NCI-H748 treated with DMSO at 0.1 percent for 48 hours (cell line): ENCODE data around the gene CGB5.
A peak's percentile ranks its signal among the peaks of the same experiment; 100 is the strongest.
"Not testable (repeated sequence)": the region's sequence is repeated elsewhere in the genome, so short reads cannot be mapped to it uniquely, and the experiment has no call there.

ENCODE experiments used
- DNase-seq: peaks from one replicate; lab custom pipeline; 2025; lab: John Stamatoyannopoulos, UW

Gene CGB5

DNA sequence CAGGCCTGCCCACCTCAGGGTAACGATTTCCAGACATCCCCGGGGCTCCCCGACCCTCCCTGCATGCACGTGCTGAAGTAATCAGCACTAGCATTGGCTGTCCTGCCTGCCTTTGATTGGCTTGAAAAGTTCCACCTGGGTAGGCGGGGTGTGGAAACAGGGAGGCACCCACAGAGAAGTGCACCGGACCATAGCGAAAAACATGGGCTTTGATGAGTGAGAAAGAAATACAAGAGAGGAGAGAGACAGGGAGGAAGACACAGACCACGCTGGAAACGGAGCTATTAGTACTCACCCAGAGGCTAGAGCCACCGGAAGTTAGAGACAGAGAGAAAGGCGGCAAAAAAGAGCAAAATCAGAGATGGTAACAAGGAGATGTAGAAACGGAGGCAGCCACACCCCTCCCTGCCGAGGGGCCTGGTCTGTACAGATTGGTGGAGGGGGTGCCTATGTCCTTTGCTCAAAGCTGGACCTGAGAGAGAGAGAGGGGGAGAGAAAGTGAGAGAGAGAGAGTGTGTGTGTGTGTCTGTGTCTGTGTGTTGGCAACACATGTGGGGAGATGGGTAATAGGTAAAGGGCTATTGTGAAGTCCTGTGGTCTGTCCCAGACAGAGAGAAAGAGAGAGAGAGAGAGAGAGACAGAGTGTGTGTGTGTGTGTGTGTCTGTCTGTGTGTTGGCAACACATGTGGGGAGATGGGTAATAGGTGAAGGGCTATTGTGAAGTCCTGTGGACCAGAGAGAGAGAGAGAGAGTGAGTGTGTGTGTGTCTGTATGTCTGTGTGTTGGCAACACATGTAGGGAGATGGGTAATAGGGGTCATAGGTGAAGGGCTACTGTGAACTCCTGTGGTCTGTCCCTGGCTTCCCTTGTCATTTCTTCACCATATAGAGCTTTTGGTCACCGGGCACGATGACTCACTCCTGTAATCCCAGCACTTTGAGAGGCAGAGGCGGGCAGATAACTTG lies 22.4 kb upstream of the CGB5 start:
- DNase-seq: no peak

DNA sequence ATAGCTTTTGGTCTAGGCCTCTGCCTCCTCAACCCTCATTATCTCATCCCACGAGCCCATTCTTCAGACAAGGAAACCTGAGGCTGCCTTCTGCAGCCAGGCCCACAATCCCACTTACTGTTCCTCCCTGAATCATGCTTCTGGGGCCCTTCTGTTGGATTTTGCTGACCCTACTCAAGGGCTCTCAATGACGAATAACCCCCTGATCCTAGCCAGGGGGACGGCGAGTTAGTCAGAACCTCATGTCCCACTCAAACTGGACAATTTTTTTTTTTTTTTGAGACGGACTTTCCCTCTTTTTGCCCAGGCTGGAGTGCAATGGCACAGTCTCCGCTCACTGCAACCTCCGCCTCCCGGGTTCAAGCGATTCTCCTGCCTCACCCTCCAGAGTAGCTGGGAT lies 21.5 kb upstream of the CGB5 start:
- DNase-seq: no peak

DNA sequence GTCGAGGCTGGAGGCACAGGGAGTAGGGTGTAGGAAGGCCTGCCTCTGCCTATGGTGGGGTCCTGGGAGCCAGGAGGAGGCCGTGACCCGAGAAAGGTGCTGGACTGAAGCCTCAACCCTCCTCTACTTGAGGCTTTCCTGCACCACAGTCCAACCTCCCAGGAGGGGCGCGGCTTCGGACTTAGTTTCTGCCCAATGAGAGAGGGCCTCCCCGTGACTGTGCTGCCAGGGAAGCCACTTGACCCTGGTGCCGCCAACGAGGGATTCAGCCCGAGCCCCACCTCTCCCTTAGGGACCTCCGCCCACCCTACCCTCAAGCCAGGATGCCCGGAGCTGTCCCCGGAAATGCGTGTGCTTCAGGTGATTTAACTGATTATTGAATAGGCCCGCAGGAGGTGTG lies 19.4 kb upstream of the CGB5 start, which contains the start of gene CGB3:
Gene CGB3 (minus strand): TSS at position 101 of the 400 bp plus-strand sequence. CDS start 362 bp downstream, outside the sequence.
- DNase-seq: not testable (repeated sequence)

DNA sequence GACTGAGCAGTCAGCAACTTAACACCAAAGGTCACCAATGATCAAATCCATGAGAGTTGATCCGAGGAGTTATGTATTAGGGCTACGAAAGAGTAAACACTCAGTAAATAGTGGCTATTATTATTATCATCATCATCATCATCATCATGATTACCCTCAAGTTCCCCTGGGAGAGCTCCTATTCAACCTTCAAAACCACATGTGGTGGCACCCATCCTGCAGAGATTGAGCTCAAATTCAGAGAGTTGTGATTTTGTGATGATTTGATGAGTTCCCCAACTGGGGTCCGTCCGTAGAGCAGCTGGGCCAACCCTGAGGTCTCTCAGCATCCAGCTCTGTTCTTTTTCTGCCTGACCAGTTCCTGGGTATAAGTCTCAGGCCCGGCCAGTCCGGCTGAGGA lies 18.6 kb upstream of the CGB5 start:
- not testable (repeated sequence) for DNase-seq

DNA sequence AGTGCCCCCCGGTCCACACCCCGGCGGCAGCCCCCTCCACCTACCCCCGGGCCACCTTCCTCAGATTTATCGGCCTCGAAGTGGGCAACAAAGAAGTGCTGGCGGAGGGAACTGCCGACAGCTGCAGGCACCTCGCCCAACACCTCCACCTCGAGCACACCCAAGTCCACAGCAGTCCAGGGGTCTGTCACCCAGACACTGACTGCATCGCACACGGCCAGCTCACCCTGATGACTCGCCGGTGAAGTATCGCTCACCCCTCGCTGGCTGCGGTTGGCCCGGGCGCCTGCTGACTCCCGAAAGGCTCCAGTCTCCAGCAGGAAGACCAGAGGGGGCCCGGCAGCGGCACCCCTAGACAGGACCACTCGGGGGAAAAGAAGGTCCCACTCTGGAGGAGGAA lies 18.0 kb upstream of the CGB5 start:
- not testable (repeated sequence) for DNase-seq

DNA sequence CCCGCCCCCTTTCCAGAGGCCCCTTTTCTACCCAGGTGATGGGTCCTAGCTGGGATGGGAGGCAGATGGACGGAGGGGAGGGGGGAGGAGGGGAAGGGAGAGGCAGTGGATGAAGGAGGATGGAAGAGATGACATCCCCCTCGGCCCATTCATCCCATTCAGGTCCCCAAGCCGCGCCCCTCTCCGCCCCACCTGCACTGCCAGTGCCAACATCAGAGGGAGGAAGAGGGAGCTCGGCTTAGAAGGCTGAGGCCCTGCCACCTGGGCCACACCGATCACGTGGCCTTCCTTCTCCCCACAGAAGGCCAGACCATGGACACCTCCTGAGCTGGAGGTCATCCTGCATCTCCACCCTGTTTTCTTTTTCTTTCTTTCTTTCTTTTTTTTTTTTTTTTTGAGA lies 15.0 kb upstream of the CGB5 start:
- DNase-seq: not testable (repeated sequence)

DNA sequence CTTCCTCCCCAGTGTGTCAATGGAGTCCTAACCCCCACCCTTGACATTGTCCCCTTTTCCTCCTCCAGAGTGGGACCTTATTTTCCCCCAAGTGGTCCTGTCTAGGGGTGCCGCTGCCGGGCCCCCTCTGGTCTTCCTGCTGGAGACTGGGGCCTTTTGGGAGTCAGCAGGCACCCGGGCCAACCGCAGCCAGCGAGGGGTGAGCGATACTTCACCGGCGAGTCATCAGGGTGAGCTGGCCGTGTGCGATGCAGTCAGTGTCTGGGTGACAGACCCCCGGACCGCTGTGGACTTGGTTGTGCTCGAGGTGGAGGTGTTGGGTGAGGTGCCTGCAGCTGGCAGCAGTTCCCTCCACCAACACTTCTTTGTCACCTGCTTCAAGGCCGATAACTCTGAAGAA lies 13.9 kb upstream of the CGB5 start:
- not testable (repeated sequence) for DNase-seq

DNA sequence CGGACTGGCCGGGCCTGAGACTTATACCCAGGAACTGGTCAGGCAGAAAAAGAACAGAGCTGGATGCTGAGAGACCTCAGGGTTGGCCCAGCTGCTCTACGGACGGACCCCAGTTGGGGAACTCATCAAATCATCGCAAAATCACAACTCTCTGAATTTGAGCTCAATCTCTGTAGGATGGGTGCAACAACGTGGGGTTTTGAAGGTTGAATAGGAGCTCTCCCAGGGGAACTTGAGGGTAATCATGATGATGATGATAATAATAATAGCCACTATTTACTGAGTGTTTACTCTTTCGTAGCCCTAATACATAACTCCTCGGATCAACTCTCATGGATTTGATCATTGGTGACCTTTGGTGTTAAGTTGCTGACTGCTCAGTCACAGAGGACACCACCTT lies 13.3 kb upstream of the CGB5 start:
- DNase-seq: not testable (repeated sequence)

DNA sequence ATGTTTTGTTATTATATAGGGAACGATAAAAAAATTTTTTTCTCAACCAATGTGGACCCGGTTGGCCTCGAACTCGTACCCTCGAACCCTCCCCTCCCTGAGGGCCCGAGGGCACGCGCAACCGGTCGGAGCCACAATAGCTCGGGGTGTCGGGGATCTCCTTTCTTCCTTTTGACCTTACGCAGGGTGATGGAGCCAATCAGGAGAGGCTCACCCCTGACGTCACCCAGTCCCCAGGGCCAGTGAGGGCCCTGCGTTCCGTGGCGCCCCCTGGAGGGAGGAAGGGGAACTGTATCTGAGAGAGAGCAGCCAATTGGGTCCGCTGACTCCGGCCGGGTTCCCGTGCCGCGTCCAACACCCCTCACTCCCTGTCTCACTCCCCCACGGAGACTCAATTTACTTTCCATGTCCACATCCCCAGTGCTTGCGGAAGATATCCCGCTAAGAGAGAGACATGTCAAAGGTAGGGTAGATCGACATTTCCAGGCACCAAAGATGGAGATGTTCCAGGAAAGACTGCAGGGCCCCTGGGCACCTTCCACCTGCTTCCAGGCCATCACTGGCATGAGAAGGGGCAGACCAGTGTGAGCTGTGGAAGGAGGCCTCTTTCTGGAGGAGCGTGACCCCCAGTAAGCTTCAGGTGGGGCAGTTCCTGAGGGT lies 11.9 kb upstream of the CGB5 start, which contains the start of gene CGB2:
Gene CGB2 (plus strand): TSS at position 249 of the 660 bp plus-strand sequence. CDS start 206 bp downstream, at position 455.
- DNase-seq: not testable (repeated sequence)

DNA sequence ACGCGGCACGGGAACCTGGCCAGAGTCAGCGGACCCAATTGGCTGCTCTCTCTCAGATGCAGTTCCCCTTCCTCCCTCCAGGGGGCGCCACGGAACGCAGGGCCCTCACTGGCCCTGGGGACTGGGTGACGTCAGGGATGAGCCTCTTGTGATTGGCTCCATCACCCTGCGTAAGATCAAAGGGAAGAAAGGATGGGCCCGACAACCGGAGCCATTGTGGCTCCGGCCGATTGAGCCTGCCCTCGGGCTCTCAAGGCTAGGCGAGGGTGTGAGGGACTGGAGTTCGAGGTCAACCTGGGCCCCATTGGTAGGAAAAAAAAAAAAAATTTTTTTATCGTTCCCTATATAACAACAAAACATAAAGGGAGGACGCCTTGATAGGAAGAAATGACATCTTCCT lies 6.8 kb upstream of the CGB5 start, which contains the start of gene CGB1:
Gene CGB1 (minus strand): TSS at position 81 of the 400 bp plus-strand sequence. CDS start 184 bp downstream, outside the sequence.
- not testable (repeated sequence) for DNase-seq

DNA sequence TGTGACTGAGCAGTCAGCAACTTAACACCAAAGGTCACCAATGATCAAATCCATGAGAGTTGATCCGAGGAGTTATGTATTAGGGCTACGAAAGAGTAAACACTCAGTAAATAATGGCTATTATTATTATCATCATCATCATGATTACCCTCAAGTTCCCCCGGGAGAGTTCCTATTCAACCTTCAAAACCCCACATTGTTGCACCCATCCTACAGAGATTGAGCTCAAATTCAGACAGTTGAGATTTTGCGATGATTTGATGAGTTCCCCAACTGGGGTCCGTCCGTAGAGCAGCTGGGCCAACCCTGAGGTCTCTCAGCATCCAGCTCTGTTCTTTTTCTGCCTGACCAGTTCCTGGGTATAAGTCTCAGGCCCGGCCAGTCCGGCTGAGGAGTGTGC lies 5.5 kb upstream of the CGB5 start:
- not testable (repeated sequence) for DNase-seq

DNA sequence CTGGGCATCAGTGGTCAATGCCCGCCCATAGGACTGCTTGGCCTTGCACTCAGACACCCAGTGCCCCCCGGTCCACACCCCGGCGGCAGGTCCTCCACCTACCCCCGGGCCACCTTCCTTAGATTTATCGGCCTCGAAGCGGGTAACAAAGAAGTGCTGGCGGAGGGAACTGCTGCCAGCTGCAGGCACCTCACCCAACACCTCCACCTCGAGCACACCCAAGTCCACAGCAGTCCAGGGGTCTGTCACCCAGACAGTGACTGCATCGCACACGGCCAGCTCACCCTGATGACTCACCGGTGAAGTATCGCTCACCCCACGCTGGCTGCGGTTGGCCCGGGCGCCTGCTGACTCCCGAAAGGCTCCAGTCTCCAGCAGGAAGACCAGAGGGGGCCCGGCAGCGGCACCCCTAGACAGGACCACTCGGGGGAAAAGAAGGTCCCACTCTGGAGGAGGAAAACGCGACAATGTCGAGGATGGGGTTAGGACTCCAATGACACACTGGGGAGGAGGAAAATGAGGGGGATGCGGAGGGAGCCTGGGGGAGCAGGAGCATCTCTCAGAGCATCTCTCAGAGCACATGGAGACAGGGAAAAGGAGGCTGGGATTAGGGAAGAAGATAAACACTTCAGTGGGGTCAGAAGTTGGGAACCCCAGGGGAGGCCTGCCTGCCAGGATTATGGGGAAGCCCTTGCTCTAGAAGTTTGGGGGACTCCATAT lies 4.9 kb upstream of the CGB5 start:
- DNase-seq: not testable (repeated sequence)

DNA sequence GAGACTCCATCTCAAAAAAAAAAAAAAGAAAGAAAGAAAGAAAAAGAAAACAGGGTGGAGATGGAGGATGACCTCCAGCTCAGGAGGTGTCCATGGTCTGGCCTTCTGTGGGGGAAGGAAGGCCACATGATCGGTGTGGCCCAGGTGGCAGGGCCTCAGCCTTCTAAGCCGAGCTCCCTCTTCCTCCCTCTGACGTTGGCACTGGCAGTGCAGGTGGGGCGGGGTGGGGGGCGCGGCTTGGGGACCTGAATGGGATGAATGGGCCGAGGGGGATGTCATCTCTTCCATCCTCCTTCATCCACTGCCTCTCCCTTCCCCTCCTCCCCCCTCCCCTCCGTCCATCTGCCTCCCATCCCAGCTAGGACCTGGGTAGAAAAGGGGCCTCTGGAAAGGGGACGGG lies 3.9 kb upstream of the CGB5 start:
- DNase-seq: not testable (repeated sequence)

DNA sequence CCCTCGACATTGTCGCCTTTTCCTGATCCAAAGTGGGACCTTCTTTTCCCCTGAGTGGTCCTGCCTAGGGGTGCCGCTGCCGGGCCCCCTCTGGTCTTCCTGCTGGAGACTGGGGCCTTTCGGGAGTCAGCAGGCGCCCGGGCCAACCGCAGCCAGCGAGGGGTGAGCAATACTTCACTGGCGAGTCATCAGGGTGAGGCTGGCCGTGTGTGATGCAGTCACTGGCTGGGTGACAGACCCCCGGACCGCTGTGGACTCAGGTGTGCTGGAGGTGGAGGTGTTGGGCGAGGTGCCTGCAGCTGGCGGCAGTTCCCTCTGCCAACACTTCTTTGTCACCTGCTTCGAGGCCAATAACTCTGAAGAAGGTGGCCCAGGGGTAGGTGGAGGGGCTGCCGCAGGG lies 1.5 kb upstream of the CGB5 start:
- DNase-seq: no peak

DNA sequence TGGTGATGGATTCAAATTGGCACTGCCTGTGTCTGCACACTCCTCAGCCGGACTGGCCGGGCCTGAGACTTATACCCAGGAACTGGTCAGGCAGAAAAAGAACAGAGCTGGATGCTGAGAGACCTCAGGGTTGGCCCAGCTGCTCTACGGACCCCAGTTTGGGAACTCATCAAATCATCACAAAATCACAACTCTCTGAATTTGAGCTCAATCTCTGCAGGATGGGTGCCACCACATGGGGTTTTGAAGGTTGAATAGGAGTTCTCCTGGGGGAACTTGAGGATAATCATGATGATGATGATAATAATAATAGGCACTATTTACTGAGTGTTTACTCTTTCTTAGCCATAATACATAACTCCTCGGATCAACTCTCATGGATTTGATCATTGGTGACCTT lies 982 bp upstream of the CGB5 start:
- DNase-seq: not testable (repeated sequence)

DNA sequence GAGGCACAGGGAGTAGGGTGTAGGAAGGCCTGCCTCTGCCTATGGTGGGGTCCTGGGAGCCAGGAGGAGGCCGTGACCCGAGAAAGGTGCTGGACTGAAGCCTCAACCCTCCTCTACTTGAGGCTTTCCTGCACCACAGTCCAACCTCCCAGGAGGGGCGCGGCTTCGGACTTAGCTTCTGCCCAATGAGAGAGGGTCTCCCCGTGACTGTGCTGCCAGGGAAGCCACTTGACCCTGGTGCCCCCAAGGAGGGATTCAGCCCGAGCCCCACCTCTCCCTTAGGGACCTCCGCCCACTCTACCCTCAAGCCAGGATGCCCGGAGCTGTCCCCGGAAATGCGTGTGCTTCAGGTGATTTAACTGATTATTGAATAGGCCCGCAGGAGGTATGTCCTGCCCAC lies 5.4 kb downstream of the CGB5 start, which contains the start of gene CGB8:
Gene CGB8 (minus strand): TSS at position 101 of the 400 bp plus-strand sequence. CDS start 372 bp downstream, outside the sequence.
- not testable (repeated sequence) for DNase-seq

DNA sequence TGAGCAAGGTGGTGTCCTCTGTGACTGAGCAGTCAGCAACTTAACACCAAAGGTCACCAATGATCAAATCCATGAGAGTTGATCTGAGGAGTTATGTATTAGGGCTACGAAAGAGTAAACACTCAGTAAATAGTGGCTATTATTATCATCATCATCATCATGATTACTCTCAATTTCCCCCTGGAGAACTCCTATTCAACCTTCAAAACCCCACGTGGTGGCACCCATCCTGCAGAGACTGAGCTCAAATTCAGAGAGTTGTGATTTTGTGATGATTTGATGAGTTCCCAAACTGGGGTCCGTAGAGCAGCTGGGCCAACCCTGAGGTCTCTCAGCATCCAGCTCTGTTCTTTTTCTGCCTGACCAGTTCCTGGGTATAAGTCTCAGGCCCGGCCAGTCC lies 6.2 kb downstream of the CGB5 start:
- DNase-seq: not testable (repeated sequence)

DNA sequence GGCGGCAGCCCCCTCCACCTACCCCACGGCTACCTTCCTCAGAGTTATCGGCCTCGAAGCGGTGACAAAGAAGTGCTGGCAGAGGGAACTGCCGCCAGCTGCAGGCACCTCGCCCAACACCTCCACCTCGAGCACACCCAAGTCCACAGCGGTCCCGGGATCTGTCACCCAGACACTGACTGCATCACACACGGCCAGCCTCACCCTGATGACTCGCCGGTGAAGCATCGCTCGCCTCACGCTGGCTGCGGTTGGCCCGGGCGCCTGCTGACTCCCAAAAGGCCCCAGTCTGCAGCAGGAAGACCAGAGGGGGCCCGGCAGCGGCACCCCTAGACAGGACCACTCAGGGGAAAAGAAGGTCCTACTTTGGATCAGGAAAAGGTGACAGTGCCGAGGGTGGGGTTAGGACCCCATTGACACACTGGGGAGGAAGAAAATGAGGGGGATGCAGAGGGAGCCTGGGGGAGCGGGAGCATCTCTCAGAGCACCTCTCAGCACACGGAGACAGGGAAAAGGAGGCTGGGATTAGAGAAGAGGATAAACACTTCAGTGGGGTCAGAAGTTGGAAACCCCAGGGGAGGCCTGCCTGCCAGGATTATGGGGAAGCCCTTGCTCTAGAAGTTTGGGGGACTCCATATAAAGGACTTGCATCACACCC lies 6.9 kb downstream of the CGB5 start:
- not testable (repeated sequence) for DNase-seq

DNA sequence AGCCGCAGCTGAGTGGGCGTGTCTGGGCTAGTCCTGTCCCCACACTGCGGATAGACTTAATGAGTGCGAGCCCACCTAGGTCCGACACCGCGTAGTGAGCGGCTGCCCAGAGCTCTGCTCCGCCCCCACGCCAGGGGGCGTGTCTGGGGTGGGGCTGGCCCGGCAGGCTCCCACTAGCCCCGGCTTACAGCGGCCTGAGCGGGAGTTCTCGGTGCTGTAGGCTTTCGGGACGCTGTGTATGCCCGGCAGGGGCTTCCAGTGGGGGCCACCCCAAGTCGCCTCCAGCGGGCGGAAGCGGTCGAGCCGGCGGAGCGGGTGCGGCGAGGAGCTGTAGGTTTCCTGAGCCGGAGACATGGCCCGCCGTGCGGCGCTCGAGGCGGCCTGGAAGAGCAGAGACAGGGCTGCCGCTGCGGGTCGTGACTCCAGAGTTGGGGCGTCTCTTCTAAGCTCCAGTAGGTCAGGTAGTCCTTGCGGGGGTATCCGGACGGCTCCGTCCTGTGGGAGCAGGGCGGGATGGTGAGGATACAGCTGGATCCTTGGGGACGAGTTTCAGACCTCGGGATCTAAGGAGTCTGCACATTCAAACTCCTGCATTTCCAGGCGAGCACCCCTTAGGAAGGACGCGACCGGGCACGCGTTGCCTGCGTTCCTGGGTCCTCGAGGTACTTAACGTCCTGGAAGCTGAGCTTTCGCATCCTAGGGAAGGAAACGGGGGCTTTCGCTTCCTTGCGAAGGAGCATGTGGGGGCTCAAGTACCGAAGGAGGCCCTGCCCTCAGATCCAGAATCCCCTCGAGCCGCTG lies 12.7 kb downstream of the CGB5 start:
- peak; percentile 70 for DNase-seq

DNA sequence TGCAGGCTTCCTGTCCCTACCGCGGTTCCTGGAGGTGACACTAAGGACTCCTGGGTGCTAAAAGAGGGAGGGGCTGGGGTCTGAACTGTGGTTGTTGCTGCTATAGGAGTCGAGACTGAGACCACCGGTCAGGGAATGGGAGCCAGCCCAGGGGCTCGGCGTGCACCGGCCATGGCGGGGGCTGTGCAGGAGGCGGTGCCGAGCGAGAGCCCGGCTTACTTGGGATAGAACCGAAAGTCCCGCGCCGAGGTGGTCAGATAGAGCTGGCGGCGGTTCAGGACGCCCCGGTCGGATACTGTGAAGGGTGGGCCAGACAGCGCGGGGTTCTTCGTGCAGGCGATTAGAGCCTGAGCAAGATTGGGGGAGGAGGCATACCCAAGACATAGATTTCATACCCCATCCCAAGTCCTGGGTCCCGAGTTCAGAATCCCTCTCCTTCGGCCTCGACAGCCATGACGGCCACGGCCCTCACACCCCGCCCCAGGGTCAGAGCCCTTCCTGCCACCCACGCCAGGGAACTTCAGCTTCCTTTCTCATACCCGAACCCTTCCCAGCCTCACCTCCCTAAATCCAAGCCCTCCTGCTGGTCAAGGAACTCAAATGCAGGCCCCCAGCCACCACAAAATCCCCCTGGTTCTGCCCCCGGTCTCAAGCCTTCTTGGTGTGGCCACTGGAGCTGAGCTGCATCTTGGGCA lies 13.4 kb downstream of the CGB5 start:
- DNase-seq: not testable (repeated sequence)
